MCF 10A (cell line): Measurements from ENCODE around the gene LAMA3. TPM values are rescaled to one million over a fixed set of nuclear protein-coding genes. Genes with fewer than 3 reads are reported as not detected.

Experiments
- BruUV-seq: library from RNA; stranded (reverse); fragments of 400-500 nt; replicated peaks from 2 replicates; lab custom pipeline; 2021; lab: Mats Ljungman, UMichigan
- CTCF ChIA-PET: fragments of 300-600 bp; sonication (Branson Sonifier 250); formaldehyde crosslinking; extraction: SDS; loops from one replicate; lab custom pipeline; 2021; ENCODE audit warnings: antibody characterized with exemption, inconsistent platforms; lab: Yijun Ruan, JAX
- POLR2A ChIA-PET: fragments of 300-600, 350-650 bp; sonication (Branson Sonifier 250); formaldehyde crosslinking; extraction: SDS; loops from one replicate; lab custom pipeline; 2020; ENCODE audit warnings: antibody characterized with exemption, inconsistent platforms; lab: Yijun Ruan, JAX
- DNase-seq: peaks from one replicate; pipeline ENCODE4 v3.0.0-alpha.2; 2018; ENCODE audit not compliant: unreplicated experiment
- H3K27ac Mint-ChIP-seq: one replicate; pipeline ENCODE4 v1.8.0; 2022; ENCODE audit warnings: mild to moderate bottlenecking, low read depth, mixed read lengths; ENCODE audit not compliant: unreplicated experiment
- H3K27me3 Mint-ChIP-seq: one replicate; pipeline ENCODE4 v1.8.0; 2022; ENCODE audit warnings: mixed read lengths; ENCODE audit not compliant: insufficient read depth, unreplicated experiment
- H3K36me3 Mint-ChIP-seq: one replicate; pipeline ENCODE4 v1.8.0; 2022; ENCODE audit warnings: mild to moderate bottlenecking, moderate library complexity, mixed read lengths; ENCODE audit not compliant: insufficient read depth, unreplicated experiment
- H3K4me1 Mint-ChIP-seq: one replicate; pipeline ENCODE4 v1.8.0; 2022; ENCODE audit warnings: mixed read lengths; ENCODE audit not compliant: insufficient read depth, unreplicated experiment
- H3K4me3 Mint-ChIP-seq: one replicate; pipeline ENCODE4 v1.8.0; 2022; ENCODE audit warnings: mild to moderate bottlenecking, moderate library complexity, mixed read lengths; ENCODE audit not compliant: unreplicated experiment
- H3K9me3 Mint-ChIP-seq: one replicate; pipeline ENCODE4 v1.8.0; 2022; ENCODE audit warnings: mixed read lengths; ENCODE audit not compliant: unreplicated experiment
- CTCF ChIP-seq: fragments of 200-600 bp; IDR thresholded peaks from one replicate; pipeline ENCODE4 v1.8.0; 2022; ENCODE audit warnings: antibody characterized with exemption, mild to moderate bottlenecking; ENCODE audit not compliant: unreplicated experiment
- intact Hi-C: fragments of 100-400 bp; cut with micrococcal nuclease; formaldehyde crosslinking; loops from 2 replicates; pipeline ENCODE4 v1.14.1; 2022
- total RNA-seq: library from RNA; stranded (reverse); gene quantifications from 2 replicates; pipeline ENCODE4 v1.2.3, GENCODE V29; 2022

LAMA3 gene
- total RNA-seq, 1 experiment from 2014 or later: 371 TPM

- ChIA-PET POLR2A (interaction anchor here (0.8 to 1.6 kb wide), 4 partner anchors 13 to 182 kb away, joined by 3 to 4 read pairs (median 3); no protein-coding TSS in a partner anchor), CTCF (interaction anchor here (0.6 to 0.9 kb wide), 2 partner anchors 101 to 187 kb away, joined by 3 read pairs; no protein-coding TSS in a partner anchor)
- no peak overlapping the region for H3K4me3 Mint-ChIP-seq
- H3K4me1 Mint-ChIP-seq: peaks cover 8% of the 10 kb centered on the region
- no peak overlapping the region for H3K27ac Mint-ChIP-seq
- H3K27me3 Mint-ChIP-seq: no peaks in the 10 kb centered on the region
- intact Hi-C loops: no loop called here
- DNase-seq: no peak
- H3K9me3 Mint-ChIP-seq: no peaks in the 10 kb centered on the region
- peaks cover 6% of the 10 kb centered on the region for H3K36me3 Mint-ChIP-seq
- TF ChIP-seq CTCF: no peak
- no TSS peak for BruUV-seq
Observed at GRCh38 chr18:23809415-23809814, 120.2 kb downstream of the LAMA3 start.

- peaks cover 8% of the 10 kb centered on the region for H3K4me1 Mint-ChIP-seq
Observed at GRCh38 chr18:23810396-23810795, 121.1 kb downstream of the LAMA3 start.

DNA sequence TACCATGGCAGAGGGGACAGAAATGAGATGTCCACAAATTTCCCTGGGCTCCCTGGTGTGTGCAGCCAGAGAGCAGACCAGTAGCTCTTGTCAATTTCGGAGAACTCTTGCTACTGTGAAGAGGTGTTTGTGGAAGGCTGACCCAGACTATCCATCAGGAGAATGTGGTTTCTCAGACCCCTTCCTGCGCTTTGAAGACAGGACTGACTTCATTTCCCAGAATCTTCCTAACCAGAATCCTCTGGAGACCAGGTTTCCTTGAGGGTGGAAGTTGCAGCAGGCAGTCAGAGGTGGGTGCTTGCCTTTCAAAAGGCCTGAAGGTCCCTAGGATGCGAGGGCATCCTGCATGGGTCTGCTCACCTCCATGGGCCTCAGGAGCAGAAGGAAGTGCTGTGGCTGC lies 121.9 kb downstream of the LAMA3 start:
- ChIA-PET POLR2A (interaction anchor here (0.6 to 1.6 kb wide), 2 partner anchors 108 to 176 kb away, joined by 4 read pairs; no protein-coding TSS in a partner anchor), CTCF (interaction anchor here (0.9 to 2.9 kb wide), 9 partner anchors 11 to 295 kb away, joined by 3 to 30 read pairs (median 4); no protein-coding TSS in a partner anchor)
- no peak for DNase-seq
- intact Hi-C loops: loop anchor here (5.0 kb wide), 2 partner anchors 94 to 294 kb away; no protein-coding TSS in a partner anchor
- peaks cover 6% of the 10 kb centered on the region for H3K36me3 Mint-ChIP-seq
- H3K9me3 Mint-ChIP-seq: no peaks in the 10 kb centered on the region
- H3K27me3 Mint-ChIP-seq: no peaks in the 10 kb centered on the region
- H3K4me1 Mint-ChIP-seq: peaks cover 2% of the 10 kb centered on the region
- no peak overlapping the region for H3K27ac Mint-ChIP-seq
- no peak for TF ChIP-seq CTCF
- H3K4me3 Mint-ChIP-seq: no peak overlapping the region
- no TSS peak for BruUV-seq

More at GRCh38 chr18:23810396-23810795, 121.1 kb downstream of the LAMA3 start:
- no peaks in the 10 kb centered on the region for H3K9me3 Mint-ChIP-seq
- DNase-seq: no peak
- H3K4me3 Mint-ChIP-seq: no peak overlapping the region
- POLR2A ChIA-PET: interaction anchor here (0.8 to 1.6 kb wide), 3 partner anchors 14 to 108 kb away, joined by 3 to 4 read pairs (median 3); no protein-coding TSS in a partner anchor
- TF ChIP-seq CTCF: no peak
- intact Hi-C loops: loop anchor here (5.0 kb wide), 2 partner anchors 93 to 293 kb away; no protein-coding TSS in a partner anchor
- H3K36me3 Mint-ChIP-seq: peaks cover 6% of the 10 kb centered on the region
- H3K27ac Mint-ChIP-seq: no peak overlapping the region
- BruUV-seq: no TSS peak
- CTCF ChIA-PET: interaction anchor here (0.9 to 2.9 kb wide), 3 partner anchors 107 to 192 kb away, joined by 3 to 30 read pairs (median 3); no protein-coding TSS in a partner anchor
- no peaks in the 10 kb centered on the region for H3K27me3 Mint-ChIP-seq

DNA sequence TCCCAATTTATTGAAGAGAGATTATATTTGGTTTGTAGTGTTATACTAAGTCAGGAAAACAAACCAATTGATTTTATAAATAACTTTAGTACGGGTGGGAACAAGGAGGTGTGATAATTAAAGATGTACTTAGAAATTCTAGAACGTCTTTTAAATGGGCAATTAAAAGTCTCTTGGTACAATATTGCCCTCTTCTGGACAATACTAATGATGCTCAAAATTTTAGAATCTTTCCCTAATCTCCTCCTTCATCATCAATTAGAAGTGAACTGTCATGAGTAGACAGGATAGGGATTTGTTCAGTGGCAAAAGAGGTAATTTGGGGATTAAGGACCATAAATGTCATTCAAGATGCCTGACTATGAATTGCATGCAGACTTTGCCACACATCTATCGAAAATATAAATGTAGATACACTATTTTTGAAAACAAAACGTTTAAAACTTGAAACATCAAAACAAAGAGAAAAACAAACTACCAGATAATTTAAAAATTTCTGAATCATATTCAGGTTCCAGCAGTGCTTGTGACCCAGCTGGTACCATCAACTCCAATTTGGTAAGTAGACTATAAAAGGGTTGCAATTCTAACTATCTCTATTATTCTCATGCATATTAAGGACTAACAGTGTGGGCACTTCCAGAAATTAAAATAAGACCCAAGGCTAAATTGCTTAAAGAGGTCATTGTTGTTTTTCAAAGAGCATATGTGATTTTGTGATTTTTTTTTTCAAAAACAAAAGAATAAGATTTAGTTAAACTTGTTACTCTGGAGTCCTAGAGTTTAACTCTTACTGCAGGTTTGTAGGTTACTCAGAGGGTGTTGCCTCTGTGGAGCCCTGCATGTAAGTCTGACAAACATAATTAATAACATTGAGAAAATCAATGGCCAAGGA lies 123.5 kb downstream of the LAMA3 start:
- Mint-ChIP-seq H3K27me3 (no peaks in the 10 kb centered on the region), H3K27ac (no peak overlapping the region)
- CTCF ChIA-PET: interaction anchor here (0.6 to 2.9 kb wide), 12 partner anchors 13 to 265 kb away, joined by 3 to 30 read pairs (median 4); no protein-coding TSS in a partner anchor

More for the DNA sequence above, 123.5 kb downstream of the LAMA3 start:
- Mint-ChIP-seq H3K36me3 (no peaks in the 10 kb centered on the region), H3K4me1 (no peaks in the 10 kb centered on the region), H3K4me3 (no peak overlapping the region), H3K9me3 (no peaks in the 10 kb centered on the region)
- intact Hi-C loops: loop anchor here (1.0 to 5.0 kb wide), 6 partner anchors 95 to 314 kb away; no protein-coding TSS in a partner anchor
- peak; percentile 35 for DNase-seq
- no TSS peak for BruUV-seq
- POLR2A ChIA-PET: no interaction called here
- TF ChIP-seq CTCF: peak; percentile 59
